ENCODE data around the gene RPP25L. TPM values are rescaled to one million over a fixed set of nuclear protein-coding genes. Genes with fewer than 3 reads are reported as not detected.

Gene RPP25L
- total and polyA plus RNA-seq, 2 donors from 2014 or later: 21.9 to 73.8 TPM

GRCh38 chr9:34590381-34591247 lies 21.3 kb downstream of the RPP25L start:
- peaks cover 0 to 4% (median 3%) of the 10 kb centered on the region in 3 donors for H3K4me1 ChIP-seq (ENCODE audit: control insufficient read depth in 2 of 3, insufficient read depth in 2 of 3, low read depth in 1 of 3, low read length in 3 of 3)
- no peak for FAIRE-seq
- peaks cover 14% of the 10 kb centered on the region for H3K27me3 ChIP-seq (ENCODE audit: control insufficient read depth, insufficient read depth, low read length)
- H3K27ac ChIP-seq (ENCODE audit: low read depth in 2 of 2, low read length in 2 of 2): no peak overlapping the region
- peak in 3 of 5 donors; percentile 28 to 80 (median 71) for DNase-seq
- no peak overlapping the region for H3K9ac ChIP-seq (ENCODE audit: low read length in 3 of 3)
- no peaks in the 10 kb centered on the region for H3K9me3 ChIP-seq (ENCODE audit: control insufficient read depth in 2 of 3, insufficient read depth in 1 of 3, low read length in 3 of 3)
- peak overlapping the region in 1 of 3 donors; percentile 39 for H3K4me3 ChIP-seq (ENCODE audit: low read length in 3 of 3)
- TF ChIP-seq, protein P1, sequence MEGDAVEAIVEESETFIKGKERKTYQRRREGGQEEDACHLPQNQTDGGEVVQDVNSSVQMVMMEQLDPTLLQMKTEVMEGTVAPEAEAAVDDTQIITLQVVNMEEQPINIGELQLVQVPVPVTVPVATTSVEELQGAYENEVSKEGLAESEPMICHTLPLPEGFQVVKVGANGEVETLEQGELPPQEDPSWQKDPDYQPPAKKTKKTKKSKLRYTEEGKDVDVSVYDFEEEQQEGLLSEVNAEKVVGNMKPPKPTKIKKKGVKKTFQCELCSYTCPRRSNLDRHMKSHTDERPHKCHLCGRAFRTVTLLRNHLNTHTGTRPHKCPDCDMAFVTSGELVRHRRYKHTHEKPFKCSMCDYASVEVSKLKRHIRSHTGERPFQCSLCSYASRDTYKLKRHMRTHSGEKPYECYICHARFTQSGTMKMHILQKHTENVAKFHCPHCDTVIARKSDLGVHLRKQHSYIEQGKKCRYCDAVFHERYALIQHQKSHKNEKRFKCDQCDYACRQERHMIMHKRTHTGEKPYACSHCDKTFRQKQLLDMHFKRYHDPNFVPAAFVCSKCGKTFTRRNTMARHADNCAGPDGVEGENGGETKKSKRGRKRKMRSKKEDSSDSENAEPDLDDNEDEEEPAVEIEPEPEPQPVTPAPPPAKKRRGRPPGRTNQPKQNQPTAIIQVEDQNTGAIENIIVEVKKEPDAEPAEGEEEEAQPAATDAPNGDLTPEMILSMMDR (IDR thresholded peaks at IDR 0.05; ENCODE audit: borderline replicate concordance, extremely low read depth, insufficient read depth): no peak
- H3K36me3 ChIP-seq (ENCODE audit: control insufficient read depth in 2 of 3, insufficient read depth in 3 of 3, low read length in 3 of 3): no peaks in the 10 kb centered on the region
- intact Hi-C loops (cut with DNase I): loop anchor here (5.0 to 10.0 kb wide), 2 partner anchors 43 to 176 kb away; no protein-coding TSS in a partner anchor

- FAIRE-seq: no peak
- Histone ChIP-seq H3K27me3 (ENCODE audit: control insufficient read depth, insufficient read depth, low read length) (peaks cover 14% of the 10 kb centered on the region), H3K36me3 (ENCODE audit: control insufficient read depth in 2 of 3, insufficient read depth in 3 of 3, low read length in 3 of 3) (no peaks in the 10 kb centered on the region), H3K9me3 (ENCODE audit: control insufficient read depth in 2 of 3, insufficient read depth in 1 of 3, low read length in 3 of 3) (no peaks in the 10 kb centered on the region), H3K4me3 (ENCODE audit: low read length in 3 of 3) (peak within 1 kb of the TSS in 2 of 3 donors; percentile 47 to 77), H3K9ac (ENCODE audit: low read length in 3 of 3) (peak within 1 kb of the TSS in 1 of 3 donors; percentile 67), H3K27ac (ENCODE audit: low read depth in 2 of 2, low read length in 2 of 2) (no peak within 1 kb of the TSS), H3K4me1 (ENCODE audit: control insufficient read depth in 2 of 3, insufficient read depth in 2 of 3, low read depth in 1 of 3, low read length in 3 of 3) (peaks cover 0 to 4% (median 3%) of the 10 kb centered on the region in 3 donors)
- intact Hi-C loops (cut with DNase I): loop anchor here (5.0 to 10.0 kb wide), 2 partner anchors 43 to 175 kb away; no protein-coding TSS in a partner anchor
- TF ChIP-seq, protein P1 (IDR thresholded peaks at IDR 0.05; ENCODE audit: borderline replicate concordance, extremely low read depth, insufficient read depth): no peak
- DNase-seq: peak in 4 of 5 donors; percentile 73 to 87 (median 78)
Observed at GRCh38 chr9:34589636-34590380, 22.1 kb downstream of the RPP25L start, which contains the start of gene CNTFR. Gene CNTFR, minus strand, starts transcription at chr9:34589724. Its CDS starts 20,743 bp downstream, at chr9:34568981.

GRCh38 chr9:34588671-34589635 lies 22.9 kb downstream of the RPP25L start:
- Histone ChIP-seq H3K36me3 (ENCODE audit: control insufficient read depth in 2 of 3, insufficient read depth in 3 of 3, low read length in 3 of 3) (no peaks in the 10 kb centered on the region), H3K4me1 (ENCODE audit: control insufficient read depth in 2 of 3, insufficient read depth in 2 of 3, low read depth in 1 of 3, low read length in 3 of 3) (peaks cover 0 to 4% (median 3%) of the 10 kb centered on the region in 3 donors), H3K9me3 (ENCODE audit: control insufficient read depth in 2 of 3, insufficient read depth in 1 of 3, low read length in 3 of 3) (no peaks in the 10 kb centered on the region), H3K4me3 (ENCODE audit: low read length in 3 of 3) (peak overlapping the region in 2 of 3 donors; percentile 47 to 77), H3K27me3 (ENCODE audit: control insufficient read depth, insufficient read depth, low read length) (peaks cover 14% of the 10 kb centered on the region), H3K27ac (ENCODE audit: low read depth in 2 of 2, low read length in 2 of 2) (no peak overlapping the region), H3K9ac (ENCODE audit: low read length in 3 of 3) (peak overlapping the region in 1 of 3 donors; percentile 67)
- TF ChIP-seq, protein P1 (IDR thresholded peaks at IDR 0.05; ENCODE audit: borderline replicate concordance, extremely low read depth, insufficient read depth): no peak
- DNase-seq (peak in 3 of 5 donors; percentile 49 to 78 (median 59)), FAIRE-seq (no peak)
- intact Hi-C loops (cut with DNase I): no loop called here
